ENCODE results near the gene RYR3. TPM values are rescaled to one million over a fixed set of nuclear protein-coding genes. Genes with fewer than 3 reads are reported as not detected.
"Not testable (repeated sequence)": the region's sequence is repeated elsewhere in the genome, so short reads cannot be mapped to it uniquely, and the experiment has no call there.

RYR3 gene
- total RNA-seq, 1 donor from 2014 or later = 0.75 TPM

- DNase-seq (ENCODE audit: low read depth) = no peak
- TF ChIP-seq, protein P1, sequence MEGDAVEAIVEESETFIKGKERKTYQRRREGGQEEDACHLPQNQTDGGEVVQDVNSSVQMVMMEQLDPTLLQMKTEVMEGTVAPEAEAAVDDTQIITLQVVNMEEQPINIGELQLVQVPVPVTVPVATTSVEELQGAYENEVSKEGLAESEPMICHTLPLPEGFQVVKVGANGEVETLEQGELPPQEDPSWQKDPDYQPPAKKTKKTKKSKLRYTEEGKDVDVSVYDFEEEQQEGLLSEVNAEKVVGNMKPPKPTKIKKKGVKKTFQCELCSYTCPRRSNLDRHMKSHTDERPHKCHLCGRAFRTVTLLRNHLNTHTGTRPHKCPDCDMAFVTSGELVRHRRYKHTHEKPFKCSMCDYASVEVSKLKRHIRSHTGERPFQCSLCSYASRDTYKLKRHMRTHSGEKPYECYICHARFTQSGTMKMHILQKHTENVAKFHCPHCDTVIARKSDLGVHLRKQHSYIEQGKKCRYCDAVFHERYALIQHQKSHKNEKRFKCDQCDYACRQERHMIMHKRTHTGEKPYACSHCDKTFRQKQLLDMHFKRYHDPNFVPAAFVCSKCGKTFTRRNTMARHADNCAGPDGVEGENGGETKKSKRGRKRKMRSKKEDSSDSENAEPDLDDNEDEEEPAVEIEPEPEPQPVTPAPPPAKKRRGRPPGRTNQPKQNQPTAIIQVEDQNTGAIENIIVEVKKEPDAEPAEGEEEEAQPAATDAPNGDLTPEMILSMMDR (conservative IDR thresholded peaks at IDR 0.05; ENCODE audit: low read depth, low read length) = no peak
- H3K4me3 ChIP-seq (ENCODE audit: low read depth, low read length) = no peak overlapping the region
Observed at GRCh38 chr15:33592864-33593263, 282.1 kb downstream of the RYR3 start.

DNA sequence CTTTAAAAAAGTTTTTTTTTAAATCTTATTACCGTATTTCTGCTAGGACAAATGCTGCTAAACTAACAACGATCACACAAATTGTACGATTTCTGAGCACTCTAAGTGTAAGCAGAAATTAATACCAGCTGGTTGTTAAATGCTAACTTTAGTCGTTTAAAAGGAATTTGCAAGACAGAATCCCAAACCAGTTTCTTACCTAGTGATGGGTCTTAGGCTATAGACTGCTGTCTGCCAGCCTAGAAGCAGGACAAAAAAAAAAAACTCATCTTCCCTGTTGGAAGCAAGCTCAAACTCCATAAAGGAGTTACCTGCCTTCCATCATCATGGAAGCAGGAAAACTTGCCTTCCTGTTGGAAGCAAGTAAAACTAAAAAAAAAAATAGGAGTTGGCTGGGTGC, 287.6 kb downstream of the RYR3 start:
- not testable (repeated sequence) for DNase-seq (ENCODE audit: low read depth); H3K4me3 ChIP-seq (ENCODE audit: low read depth, low read length)

- TF ChIP-seq, protein P1 (conservative IDR thresholded peaks at IDR 0.05; ENCODE audit: low read depth, low read length) = no peak
- no peak for DNase-seq (ENCODE audit: low read depth)
- no peak overlapping the region for H3K4me3 ChIP-seq (ENCODE audit: low read depth, low read length)
Observed at GRCh38 chr15:33600212-33600611, 289.4 kb downstream of the RYR3 start.

DNA sequence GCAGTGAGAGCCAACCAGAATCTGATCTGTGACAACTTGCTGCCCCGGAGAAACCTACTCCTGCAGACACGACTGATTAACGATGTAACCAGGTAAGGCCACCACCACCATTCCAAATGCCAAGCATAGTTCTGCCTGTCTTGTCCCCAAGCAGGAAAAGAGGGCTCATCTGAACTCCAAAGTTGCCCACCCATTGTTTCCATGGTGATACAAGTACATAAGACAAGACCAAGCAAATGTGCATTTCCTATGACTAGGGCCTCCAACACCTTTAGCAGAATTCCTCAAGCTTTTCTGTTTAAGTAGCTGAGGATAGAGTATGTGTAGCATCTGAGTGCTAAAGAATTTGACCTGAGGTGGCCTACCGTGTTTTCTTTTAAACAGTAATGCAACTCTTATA, 290.7 kb downstream of the RYR3 start:
- no peak overlapping the region for H3K4me3 ChIP-seq (ENCODE audit: low read depth, low read length)
- TF ChIP-seq, protein P1 (conservative IDR thresholded peaks at IDR 0.05; ENCODE audit: low read depth, low read length) = no peak
- DNase-seq (ENCODE audit: low read depth) = no peak

DNA sequence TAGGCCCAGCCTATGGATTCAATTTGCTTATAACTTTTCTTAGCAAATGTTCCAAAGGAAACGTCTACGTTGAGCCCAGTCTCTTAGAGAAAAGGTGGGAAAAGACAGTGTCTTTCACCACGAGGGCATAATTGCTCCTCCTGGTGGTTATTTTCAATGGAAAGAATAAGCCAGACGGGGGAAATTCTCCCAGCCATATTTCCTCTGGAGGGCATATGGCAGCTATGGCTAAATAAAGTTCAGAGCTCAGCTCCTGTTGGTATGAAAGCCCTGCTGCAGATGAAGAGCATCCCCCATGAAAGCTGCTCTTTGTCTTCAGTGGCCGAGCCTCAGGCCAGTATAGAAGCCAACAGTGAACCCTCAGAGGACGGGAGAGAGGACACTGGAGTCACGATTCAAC, 297.9 kb downstream of the RYR3 start:
- TF ChIP-seq, protein P1 (conservative IDR thresholded peaks at IDR 0.05; ENCODE audit: low read depth, low read length) = peak; percentile 67
- DNase-seq (ENCODE audit: low read depth) = no peak
- H3K4me3 ChIP-seq (ENCODE audit: low read depth, low read length) = no peak overlapping the region

- no peak overlapping the region for H3K4me3 ChIP-seq (ENCODE audit: low read depth, low read length)
- TF ChIP-seq, protein P1 (conservative IDR thresholded peaks at IDR 0.05; ENCODE audit: low read depth, low read length) = no peak
- no peak for DNase-seq (ENCODE audit: low read depth)
Observed at GRCh38 chr15:33612721-33613304, 302.0 kb downstream of the RYR3 start.

- DNase-seq (ENCODE audit: low read depth) = no peak
- no peak overlapping the region for H3K4me3 ChIP-seq (ENCODE audit: low read depth, low read length)
- TF ChIP-seq, protein P1 (conservative IDR thresholded peaks at IDR 0.05; ENCODE audit: low read depth, low read length) = no peak
Observed at GRCh38 chr15:33616475-33616874, 305.7 kb downstream of the RYR3 start.

All from epithelial cell of proximal tubule (primary cell).